Stimulated activated CD4-positive, alpha-beta T cell treated with anti-CD3 and anti-CD28 coated beads, Interleukin-1b, Interleukin-23, amount 100 ng/mL, for 48 hours (primary cell): ENCODE results near the gene EPC1.
"Not testable (repeated sequence)": the region's sequence is repeated elsewhere in the genome, so short reads cannot be mapped to it uniquely, and the experiment has no call there.

ENCODE experiments used
- DNase-seq: peaks from one replicate; pipeline ENCODE4 v3.0.0-alpha.2; 2020

Gene EPC1

DNA sequence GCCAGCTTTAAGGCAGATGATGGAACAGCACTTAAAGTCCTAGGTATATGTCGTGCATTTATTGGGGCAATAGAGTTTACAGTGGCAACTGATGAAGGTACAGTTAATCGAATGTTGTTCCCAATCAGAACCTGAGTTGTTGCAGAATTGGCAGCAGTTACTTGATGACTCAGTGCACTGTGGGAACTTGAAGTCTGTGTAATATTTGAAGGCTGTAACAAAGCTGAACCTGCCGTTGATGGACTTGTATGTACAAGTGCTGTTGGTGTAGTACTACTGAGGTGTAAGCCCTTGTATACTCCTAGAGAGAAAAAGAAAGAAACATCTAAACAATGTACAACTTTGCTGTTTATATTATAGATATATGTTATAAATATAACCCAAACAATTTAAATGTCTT is 75.3 kb downstream of the EPC1 start:
- DNase-seq: no peak

DNA sequence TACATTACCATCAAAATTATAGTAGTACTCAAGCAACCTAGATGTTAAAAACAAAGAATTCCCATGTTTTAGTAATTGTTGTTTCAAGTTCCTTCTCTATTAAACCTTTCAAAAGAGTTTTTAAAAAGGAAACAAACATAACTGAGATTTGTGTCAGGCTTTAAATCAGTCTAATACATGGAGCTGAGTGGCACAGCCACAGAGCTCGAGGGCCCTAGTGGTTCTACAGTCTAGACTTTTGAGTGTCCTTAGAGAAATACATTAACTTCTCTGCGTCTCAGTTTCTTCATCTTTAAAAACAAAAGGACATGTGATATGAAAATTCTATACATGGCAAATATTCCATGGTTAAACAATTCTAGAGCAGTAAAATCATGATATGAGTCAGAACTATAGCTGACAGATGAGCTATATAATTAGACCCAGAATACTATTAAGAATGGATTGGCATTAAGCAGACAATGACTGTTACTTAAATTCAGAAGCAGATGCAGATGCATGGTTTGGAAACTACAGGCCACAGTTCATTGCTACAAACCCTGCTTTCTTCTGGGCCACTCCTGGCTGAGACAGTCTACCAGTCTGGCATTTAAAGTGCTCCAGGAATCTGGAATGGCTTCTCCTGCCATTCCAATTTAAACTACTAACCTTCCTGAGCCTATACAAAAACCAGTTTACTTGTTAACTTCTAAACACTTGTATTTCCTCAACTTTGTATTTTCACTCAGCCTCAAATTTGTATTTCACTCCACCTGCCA is 77.4 kb downstream of the EPC1 start:
- DNase-seq: no peak

DNA sequence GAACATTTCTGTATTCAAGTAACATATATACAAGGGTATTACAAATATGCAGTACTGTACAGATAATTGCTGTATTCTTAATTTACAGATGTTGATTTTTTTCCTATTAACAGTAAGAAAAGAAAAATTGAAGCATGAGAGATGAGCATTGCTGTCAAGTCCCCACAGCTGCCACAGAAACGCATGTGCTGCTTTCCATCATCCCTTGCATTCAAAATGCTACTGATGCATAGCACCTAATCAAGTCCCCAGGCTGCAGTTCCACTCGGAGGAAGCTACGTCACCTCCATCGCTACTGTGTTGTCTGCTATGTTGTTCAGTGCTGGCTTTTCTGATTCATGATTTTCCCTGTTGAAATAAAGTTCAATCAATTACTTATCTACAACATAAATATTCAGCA is 78.2 kb downstream of the EPC1 start:
- no peak for DNase-seq

DNA sequence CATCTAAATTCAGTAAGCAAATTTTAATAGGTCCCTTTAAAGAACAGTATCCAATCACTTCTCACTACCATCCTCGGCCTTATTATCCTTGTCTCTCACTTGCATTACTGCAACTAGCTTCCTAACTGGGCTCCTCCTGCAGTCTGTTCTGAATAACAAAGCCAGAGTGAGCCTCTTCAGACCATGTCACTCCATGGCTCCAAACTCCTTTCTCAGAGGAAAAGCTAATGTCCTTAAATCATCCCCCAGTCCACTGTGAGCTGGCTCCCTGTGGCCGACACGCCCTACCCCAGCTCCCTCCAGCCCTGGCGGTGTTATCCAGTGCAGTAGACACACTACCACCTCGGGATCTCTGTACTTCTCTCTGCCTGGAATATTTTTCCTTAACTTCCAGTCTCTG is 80.0 kb downstream of the EPC1 start:
- DNase-seq: no peak

DNA sequence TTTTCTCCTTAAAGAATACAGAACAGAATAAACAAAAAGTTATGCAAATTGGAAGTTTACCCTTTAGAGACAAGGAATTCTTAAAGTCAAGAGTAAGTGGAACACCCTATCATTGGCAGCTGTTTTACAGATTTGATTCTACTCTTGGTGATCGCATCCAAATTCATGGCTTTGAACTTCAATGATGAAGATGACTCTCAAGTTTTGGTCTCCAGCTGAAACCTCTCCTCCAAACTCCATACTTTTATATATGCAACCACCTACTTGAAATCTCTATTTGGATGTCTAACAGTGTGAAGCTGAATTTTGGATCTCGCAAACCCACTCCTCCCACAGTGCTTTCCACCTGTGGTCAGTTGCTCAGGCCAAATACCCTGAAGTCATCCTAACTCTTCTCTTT is 80.4 kb downstream of the EPC1 start:
- no peak for DNase-seq

DNA sequence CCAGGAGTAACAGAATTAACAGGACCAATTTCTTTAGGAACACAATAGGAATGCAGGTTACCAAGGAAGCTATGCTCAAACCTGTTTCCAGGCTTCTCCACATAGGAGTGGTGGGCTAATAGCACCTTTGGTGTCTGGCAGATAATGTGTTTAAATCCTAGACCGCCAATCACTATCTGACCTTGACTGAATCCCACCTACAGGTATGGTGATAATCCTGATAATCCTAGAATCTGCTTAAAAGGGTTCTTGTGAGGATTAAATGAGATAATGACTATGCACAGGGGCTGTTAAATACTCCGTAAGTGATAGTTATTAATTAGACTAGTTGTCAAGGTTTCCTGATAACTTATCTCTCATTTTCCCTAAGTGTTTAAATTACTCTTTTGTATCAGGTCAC is 81.2 kb downstream of the EPC1 start:
- no peak for DNase-seq

DNA sequence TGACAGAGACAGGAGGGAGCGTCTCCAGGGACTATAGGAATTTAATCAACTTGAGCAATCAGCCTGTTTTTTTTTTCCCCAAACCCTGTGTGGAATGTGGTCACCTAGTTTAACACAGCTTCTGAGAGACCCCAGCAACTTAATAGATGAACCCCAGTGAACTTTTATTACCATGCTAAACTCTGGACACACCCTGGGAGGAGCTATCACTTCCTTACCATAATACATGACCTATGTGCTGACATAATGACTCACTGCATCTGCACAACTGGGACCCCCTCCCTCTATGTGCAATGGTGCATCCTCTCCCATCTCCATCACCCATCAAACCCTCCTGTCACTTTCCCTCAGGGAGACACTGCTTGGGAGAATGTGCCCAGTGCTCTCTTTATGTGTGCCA is 83.7 kb downstream of the EPC1 start:
- no peak for DNase-seq

DNA sequence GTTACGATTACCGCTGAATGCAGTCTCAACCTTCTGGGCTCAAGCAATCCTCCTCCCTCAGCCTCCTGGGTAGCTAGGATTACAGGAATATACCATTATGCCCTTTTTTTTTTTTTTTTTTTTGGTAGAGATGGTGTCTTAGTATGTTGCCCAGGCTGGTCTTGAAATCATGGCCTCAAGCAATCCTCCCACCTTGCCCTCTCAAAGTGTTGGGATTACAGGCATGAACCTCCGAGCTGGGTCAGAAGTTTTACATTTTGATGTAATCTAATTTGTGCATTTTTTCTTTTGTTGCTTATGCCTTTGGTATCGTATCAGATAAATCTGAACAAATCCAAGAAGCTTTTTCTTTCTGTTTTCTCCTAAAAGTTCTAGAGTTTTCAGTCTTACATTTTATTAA is 87.4 kb downstream of the EPC1 start:
- DNase-seq: no peak

DNA sequence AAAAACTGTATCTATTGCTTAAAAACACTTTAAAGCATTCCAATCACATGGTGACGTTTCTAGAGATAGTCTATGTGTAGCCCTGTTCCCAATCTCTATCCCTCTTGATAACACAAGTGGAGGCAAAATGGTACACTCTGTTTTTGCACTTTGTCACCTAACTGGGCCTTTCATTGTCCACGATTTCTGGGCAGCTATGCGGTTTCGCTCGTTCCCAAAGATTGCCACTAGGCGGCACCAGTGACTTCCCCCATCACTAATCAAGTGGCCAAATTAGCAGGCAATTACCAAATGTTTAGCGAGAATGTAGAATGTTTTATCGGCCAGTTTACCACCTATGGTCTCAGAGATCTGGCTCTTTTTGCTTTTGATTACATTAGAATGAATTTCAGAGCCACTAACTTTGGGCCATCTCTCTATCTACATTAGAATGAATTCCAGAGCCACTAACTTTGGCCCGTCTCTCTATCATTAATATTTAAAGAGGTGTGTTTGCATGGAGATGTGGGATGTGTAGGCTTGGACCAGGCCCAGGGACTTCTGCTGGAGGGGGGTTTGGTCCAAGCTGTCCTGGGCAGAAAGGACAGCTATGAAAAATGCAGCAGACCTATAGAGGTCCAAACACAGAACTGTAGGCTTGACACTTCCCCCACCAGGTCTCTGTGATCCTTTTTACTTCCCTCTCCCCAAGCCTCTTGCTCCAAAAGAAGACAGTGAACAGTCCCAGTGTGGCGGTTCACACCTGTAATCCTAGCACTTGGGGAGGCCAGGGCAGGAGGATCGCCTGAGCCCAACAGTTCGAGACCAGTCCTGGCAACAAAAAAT is 90.1 kb downstream of the EPC1 start:
- peak; percentile 67 for DNase-seq

DNA sequence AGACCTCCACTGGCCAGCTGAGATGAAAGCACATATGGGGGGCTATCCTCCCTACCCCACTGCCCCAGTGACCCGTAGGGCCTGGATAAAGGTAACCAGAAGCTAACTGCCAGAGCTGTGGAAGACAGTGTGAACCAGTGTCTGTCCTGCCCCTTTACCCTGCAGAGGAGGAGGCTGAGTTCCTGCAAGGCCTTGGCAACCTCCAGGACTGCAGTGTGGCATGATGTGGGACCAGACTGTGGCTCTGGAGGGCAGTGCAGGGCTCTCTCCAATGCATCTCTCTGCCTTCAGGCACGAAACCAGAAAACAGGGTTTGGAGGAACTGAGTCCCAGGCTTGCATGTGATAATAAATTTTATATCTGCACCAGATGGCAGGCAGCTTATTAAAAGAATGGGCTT is 93.1 kb downstream of the EPC1 start:
- no peak for DNase-seq

DNA sequence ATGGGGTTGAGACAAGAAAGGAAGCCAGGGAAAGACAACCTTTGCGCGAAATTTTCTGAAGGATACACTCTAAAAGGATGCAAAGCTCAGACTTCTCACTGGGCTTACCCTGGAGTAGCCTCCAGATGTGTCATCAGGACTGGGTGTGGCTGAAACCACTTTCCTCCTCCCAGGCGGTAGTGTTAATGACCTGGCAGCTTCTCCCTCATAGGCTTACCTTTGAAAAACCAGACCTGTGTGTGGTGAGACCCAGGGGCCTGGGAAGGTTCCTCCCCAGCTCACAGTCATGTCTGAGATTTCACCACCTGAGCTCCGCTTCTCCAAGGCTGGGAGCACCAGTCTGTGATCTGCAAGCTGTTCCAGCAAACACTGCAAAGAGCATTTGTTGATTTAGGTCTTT is 93.7 kb downstream of the EPC1 start:
- DNase-seq: peak; percentile 24

DNA sequence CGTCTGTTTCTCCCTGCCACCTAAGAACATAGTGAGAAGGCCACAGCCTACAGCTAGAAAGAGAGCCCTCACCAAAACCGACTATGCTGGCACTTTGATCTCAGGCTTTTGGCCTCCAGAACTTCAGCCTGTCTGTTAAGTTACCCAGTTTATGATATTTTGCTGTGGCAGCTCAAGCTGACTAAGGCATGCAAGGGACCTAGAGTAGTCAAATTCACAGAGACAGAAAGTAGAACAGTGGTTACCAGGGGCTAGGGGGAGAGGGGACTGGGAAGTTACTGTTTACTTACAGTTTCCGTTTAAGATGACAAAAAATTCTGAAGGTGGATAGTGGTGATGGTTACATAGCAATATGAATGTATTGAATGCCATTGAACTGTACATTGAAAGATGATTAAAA is 96.5 kb downstream of the EPC1 start:
- not testable (repeated sequence) for DNase-seq

DNA sequence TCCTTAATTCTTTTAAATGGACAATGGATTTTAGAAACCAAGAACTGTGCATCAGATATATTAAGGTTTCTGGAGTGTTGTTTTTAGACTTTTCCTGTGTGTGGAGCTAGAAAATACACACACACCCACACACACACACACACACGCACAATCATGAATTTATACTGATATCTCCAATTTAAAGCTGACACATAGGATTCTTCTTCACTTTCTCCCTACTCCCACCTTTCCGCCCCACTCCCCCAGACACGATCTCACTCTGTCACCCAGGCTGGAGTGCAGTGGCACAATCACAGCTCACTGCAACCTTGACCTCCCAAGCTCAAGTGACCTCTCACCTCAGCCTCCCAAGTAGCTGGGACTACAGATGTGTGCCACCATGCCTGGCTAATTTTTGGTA is 100.3 kb downstream of the EPC1 start:
- DNase-seq: no peak

DNA sequence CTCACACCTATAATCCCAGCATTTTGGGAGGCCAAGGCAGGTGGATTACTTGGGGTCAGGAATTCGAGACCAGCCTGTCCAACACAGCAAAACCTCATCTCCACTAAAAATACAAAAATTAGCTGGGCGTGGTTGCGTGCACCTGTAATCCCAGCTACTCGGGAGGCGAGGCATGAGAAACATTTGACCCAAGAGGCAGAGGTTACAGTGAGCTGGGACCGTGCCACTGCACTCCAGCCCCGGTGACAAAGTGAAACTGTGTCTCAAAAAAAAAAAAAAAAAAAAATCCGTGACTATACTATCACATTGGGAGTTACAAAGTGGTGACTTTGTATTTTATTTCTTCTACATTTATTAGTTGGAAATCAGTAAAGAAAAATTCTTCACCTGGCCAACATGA is 101.2 kb downstream of the EPC1 start:
- DNase-seq: no peak

DNA sequence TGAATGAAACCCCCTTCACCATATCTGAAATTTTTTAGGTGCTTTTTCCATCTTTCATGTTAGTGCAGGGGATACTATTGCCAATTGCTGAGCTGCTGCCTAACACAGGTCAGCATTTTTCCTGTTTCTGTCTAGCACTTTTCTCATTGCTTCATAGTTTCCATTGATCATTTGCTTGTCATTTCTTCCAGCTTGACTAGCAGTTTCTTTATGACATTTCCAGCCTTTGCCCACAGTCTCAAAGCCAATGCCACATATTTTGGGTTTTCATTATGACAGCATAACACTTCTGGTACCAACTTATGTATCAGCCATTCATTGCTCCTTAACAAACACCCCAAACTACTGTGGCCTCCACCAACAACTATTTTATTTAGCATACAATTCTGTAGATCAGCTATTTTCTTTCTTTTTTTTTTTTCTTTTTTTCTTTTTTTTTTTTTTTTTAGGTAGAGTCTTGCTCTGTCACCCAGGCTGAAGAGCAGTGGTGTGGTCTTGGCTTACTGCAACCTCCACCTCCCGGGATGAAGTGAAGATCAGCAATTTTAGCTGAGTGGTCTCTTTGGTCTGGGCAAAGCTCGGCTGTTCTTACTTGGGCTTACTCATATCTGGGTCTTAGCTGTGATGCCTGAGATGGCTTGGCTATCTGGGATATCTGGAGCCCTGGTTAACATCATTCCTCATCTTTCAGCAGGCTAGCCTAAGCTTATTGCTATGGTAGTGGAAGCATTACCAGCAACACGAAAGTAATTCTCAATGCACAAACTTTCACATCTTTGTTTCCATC is 102.3 kb downstream of the EPC1 start:
- DNase-seq: peak; percentile 26

DNA sequence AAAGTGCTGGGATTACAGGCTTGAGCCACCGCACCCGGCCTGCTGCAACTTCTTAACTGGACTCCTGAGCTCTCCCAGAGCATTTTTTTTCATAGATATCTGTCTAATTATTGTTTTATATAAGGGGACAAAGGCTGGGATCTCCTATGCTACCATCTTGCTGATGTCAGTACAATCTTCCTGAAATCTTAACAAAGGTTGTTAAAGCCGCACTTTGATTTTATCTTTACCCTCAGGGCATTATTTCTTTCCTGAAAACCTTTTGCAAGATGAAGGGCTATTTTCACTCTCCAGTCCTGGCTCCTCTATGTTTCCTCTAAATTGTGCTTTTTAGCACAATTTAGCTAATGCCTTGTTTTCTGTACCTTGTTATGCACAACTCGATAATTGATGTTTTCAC is 102.9 kb downstream of the EPC1 start:
- no peak for DNase-seq

DNA sequence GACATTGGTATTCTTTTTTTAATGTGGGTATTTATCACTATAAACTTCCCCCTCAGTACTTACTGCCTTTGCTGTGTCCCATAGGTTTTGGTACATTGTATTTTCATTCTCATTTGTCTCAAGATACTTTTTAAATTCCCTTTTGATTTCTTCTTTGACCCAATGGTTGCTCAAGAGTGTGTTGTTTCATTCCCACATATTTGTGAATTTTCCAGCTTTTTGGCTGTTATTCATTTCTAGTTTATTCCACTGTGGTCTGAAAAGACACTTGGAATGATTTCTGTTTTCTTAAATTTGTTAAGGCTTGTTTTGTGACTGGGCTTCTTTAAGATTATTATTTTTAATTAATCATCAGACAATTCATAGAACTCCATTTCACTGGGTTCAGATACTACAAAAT is 105.0 kb downstream of the EPC1 start:
- DNase-seq: no peak

DNA sequence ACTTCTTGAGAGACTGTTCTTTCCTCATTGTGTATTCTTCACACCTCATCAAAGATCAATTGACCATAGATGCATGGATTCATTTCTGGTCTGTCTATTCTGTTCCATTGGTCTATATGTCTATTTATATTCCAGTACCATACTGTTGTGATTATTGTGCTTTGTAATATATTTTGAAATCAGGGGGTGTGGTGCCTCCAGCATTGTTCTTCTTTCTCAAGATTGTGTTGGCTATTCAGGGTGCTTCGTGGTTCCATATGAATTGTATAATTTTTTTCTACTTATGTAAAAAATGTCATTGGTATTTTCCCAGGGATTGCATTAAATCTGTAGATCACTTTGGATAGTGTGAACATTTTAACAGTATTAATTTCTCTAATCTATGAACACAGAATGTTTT is 106.5 kb downstream of the EPC1 start:
- no peak for DNase-seq

DNA sequence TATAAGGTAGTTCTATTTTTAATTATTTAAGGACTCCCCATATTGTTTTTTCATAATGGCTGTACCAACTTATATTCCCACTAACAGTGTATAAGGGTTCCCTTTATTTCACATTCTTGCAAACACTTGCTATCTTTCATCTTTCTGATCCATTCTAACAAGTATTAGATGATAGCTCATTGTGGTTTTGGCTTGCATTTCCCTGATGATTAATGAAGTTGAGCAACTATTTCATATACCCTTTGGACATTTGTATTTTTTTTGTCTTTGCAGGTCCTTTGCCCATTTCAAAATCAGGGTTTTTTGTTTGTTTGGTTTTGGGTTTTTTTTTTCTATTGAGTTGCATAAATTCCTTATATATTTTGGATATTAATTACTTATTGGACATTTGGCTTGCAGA is 107.2 kb downstream of the EPC1 start:
- no peak for DNase-seq

DNA sequence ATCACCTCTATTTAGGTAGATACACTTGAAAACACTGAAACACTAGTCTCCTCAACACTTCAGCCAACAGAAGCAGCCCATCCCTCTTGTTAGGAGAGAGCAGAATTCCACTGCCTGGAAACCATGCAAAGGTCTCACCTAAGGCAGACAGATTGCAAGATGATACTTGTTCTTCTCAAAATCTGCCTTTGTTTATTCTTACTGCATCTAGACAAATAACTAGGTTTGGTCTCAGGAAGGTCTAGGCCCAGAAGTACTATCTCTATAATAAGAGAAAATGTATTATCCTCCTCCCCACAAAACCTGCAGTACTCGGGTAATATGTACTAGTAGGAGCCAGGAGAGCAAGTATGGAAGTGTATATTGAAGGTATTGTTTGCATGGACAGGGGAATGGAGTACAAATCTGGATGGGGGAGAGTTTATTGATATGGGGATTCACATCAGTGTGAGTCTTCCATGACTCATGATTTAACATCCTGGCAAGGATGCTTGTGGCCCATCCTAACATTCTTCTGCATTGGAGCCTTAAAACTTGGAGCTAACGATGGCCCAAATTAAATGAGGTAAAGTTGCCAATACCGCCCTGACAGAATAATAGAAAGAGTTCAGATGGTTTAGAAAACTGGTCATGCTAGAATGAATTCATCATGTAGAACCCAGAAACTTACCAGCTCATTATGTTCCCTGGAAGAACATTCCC is 109.2 kb downstream of the EPC1 start:
- no peak for DNase-seq

DNA sequence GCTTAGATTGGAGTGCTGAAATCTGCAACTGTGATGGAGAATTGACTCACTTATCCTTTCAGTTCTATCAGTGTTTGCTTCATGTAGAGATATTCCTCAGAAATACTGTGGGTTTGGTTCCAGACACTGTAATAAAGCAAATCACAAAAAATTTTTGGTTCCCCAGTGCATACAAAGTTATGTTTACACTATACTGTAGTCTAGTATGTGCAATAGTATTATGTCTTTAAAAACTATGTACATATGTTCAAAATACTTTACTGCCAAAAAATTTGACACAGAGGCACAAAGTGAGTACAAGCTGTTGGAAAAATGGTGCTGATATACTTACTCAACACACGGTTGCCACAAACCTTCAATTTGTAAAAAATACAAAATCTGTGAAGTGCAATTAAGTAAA is 112.5 kb downstream of the EPC1 start:
- DNase-seq: no peak

DNA sequence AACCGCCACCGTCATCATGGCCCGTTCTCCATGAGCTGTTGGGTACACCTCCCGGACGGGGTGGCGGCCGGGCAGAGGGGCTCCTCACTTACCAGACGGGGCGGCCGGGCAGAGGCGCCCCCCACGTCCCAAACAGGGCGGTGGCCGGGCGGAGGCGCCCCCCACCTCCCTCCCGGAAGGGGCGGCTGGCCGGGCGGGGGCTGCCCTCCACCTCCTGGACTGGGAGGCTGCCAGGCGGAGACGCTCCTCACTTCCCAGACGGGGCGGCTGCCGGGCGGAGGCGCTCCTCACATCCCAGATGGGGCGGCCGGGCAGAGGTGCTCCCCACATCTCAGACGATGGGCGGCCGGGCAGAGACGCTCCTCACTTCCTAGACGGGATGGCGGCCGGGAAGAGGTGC is 113.6 kb downstream of the EPC1 start:
- not testable (repeated sequence) for DNase-seq

DNA sequence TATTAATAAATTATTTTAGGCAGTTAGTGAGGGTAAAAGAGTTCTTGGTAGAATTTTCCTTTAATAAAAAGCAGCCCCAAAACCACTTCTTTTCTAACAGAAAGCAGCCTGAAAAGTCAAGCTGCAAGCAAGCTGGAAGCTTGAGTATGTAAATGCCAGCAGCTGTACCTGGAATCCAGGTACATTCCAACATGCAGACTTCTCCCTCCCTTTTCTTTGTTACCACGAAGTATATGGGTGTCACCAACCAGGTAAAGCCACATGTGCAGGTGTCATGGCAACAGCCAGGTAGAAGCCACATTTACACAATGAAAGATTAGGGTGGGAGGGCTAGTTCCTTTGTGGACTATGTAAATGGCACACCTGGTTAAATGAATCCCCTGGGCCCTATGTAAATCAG is 114.6 kb downstream of the EPC1 start:
- no peak for DNase-seq
